ENCODE data around the gene PIK3R2.

DNA sequence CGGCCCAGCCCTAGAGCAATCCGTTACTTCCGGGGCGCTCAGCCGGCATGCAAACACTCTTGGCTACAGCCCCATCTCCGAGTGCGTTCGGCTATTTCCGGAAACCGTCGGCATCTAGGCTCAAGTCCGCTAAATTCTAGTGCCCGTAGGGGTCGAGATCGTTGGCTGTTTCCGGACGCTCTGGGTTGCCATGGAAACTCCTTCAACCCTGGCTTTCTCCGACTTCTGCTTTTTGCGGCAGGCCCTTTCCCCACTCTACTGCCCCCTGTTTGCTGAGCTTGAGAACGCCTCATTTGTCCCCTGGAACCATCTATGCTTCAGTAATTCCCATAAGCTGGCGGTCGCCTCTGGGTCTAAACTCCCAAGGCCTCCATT, 534 bp upstream of the PIK3R2 start:
- no peak for TF ChIP-seq POLR2A (IDR thresholded peaks at IDR 0.05)
- TF ChIP-seq POLR2AphosphoS5 (IDR thresholded peaks at IDR 0.05) = peak in 3 of 4 donors; percentile 19 to 52 (median 37)
- TF ChIP-seq EP300 (IDR thresholded peaks at IDR 0.05) = no peak

Data from sigmoid colon (tissue), 4 donors.